ENCODE data around the gene ALDH16A1. TPM values are rescaled to one million over a fixed set of nuclear protein-coding genes. Genes with fewer than 3 reads are reported as not detected.

The ALDH16A1 gene
- total and polyA plus RNA-seq, 4 donors = 4.8 to 62.4 (median 20.4) TPM

DNA sequence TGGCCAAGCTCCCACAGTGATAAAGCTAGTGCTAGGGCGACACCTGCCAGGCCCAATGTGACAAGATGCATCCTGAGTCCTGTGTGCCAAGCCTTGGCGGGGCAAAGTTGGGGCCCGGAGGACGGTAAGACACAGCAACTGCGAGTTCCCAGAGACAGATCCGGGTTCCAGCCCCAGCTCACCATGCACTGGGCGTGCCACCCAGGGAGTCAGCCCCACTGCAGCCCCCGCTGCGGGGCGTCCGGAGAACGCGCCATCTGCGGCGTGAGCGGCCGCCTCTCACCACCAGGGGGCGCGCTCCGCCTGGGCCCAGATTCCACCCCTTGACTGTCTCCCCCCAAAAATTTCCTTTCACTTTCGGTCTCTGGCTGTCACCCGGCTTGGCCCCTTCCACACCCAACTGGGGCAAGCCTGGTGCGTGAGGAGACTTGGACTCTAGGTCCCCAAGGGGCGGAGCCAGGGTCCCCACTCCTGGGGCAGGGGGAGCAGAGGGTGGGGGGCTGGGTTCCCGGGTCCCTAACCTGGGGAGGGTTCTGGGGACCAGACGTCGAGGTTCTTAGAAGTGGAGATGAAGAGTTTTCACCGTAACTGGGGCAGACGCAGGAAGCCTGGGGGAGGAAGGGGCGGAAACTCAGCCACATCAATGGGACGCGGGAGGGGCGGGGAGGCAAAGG is 21.0 kb downstream of the ALDH16A1 start, which contains the start of gene FLT3LG:
Gene FLT3LG, plus strand, starts transcription at position 348 of the 674 bp plus-strand sequence. CDS start 425 bp downstream, outside the sequence.
- Histone ChIP-seq H3K4me3 (ENCODE audit: low read length in 2 of 2) (peak within 1 kb of the TSS; percentile 85 to 86), H3K4me1 (ENCODE audit: control insufficient read depth in 1 of 2, insufficient read depth in 2 of 2, low read length in 2 of 2) (no peaks in the 10 kb centered on the region), H3K27me3 (ENCODE audit: control insufficient read depth in 1 of 2, insufficient read depth in 2 of 2, low read length in 1 of 2) (no peaks in the 10 kb centered on the region), H3K27ac (ENCODE audit: low read depth in 1 of 2, low read length in 2 of 2) (no peak within 1 kb of the TSS), H3K9me3 (ENCODE audit: control insufficient read depth, low read length) (no peaks in the 10 kb centered on the region), H3K36me3 (ENCODE audit: control insufficient read depth in 1 of 2, insufficient read depth in 2 of 2, low read length in 1 of 2) (no peaks in the 10 kb centered on the region)
- intact Hi-C loops (cut with DNase I) = loop anchor here (2.0 to 5.0 kb wide), 2 partner anchors 73 kb away; no protein-coding TSS in a partner anchor
- DNase-seq (peak; percentile 88 to 93), ATAC-seq (ENCODE audit: low FRiP score) (peak; percentile 89)
- WGBS, 2 donors = 2% methylated on average over 33 of the region's 33 CpGs

DNA sequence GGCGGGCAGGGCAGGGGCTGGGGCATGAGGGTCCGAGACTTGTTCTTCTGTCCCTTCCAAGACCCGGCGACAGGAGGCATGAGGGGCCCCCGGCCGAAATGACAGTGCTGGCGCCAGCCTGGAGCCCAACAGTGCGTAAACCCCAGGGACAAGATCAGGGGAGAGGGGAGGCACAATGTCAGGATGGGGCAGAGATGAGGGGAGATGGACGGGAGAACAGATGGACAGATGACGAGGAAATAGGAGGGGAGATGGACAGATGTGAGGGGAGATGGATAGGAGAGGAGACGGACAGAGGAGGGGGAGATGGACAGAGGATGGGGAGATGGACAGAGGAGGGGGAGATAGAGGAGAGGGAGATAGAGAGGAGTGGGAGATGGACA is 21.5 kb downstream of the ALDH16A1 start:
- H3K36me3 ChIP-seq (ENCODE audit: control insufficient read depth in 1 of 2, insufficient read depth in 2 of 2, low read length in 1 of 2) = no peaks in the 10 kb centered on the region
- H3K4me1 ChIP-seq (ENCODE audit: control insufficient read depth in 1 of 2, insufficient read depth in 2 of 2, low read length in 2 of 2) = no peaks in the 10 kb centered on the region
- intact Hi-C loops (cut with DNase I) = loop anchor here (2.0 to 5.0 kb wide), 2 partner anchors 72 to 73 kb away; no protein-coding TSS in a partner anchor
- 8% methylated on average over 11 of the region's 11 CpGs for WGBS, 2 donors
- DNase-seq (no peak), ATAC-seq (ENCODE audit: low FRiP score) (peak; percentile 1)
- no peak overlapping the region for H3K27ac ChIP-seq (ENCODE audit: low read depth in 1 of 2, low read length in 2 of 2)
- no peaks in the 10 kb centered on the region for H3K9me3 ChIP-seq (ENCODE audit: control insufficient read depth, low read length)
- H3K4me3 ChIP-seq (ENCODE audit: low read length in 2 of 2) = peak overlapping the region; percentile 85 to 86
- H3K27me3 ChIP-seq (ENCODE audit: control insufficient read depth in 1 of 2, insufficient read depth in 2 of 2, low read length in 1 of 2) = no peaks in the 10 kb centered on the region

DNA sequence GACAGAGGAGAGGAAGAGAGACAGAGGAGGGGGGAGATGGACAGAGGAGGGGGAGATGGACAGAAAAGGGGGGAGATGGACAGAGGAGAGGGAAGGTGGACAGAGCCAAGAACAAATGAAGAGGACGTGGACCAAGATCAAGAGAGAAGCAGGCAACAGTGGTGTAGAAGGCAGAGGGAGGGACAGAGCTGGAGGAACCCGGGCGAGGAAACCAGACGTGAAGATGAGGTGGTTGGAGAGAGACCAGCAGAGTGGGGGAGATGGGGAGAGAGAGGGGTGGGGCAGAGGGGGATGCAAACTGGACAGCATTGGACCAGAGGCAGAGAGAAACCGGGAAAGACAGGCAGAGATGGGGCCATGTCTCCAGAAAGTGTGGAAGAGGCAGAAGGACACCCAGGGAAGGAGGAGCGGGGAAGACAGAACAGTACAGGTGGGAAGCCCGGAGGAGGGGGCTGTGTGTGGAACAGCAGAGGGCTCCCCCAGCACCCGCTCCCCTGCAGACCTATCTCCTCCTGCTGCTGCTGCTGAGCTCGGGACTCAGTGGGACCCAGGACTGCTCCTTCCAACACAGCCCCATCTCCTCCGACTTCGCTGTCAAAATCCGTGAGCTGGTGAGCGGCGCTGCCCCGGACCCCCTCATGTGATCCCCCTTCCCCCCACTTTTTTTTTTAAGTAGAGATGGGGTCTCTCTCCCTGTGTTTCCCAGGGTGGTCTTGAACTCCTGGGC is 22.3 kb downstream of the ALDH16A1 start:
- no peaks in the 10 kb centered on the region for H3K36me3 ChIP-seq (ENCODE audit: control insufficient read depth in 1 of 2, insufficient read depth in 2 of 2, low read length in 1 of 2)
- no peaks in the 10 kb centered on the region for H3K27me3 ChIP-seq (ENCODE audit: control insufficient read depth in 1 of 2, insufficient read depth in 2 of 2, low read length in 1 of 2)
- no peak for ATAC-seq (ENCODE audit: low FRiP score)
- H3K4me3 ChIP-seq (ENCODE audit: low read length in 2 of 2) = no peak overlapping the region
- 63 to 69% methylated on average over 15 of the region's 15 CpGs for WGBS, 2 donors
- no peaks in the 10 kb centered on the region for H3K9me3 ChIP-seq (ENCODE audit: control insufficient read depth, low read length)
- H3K27ac ChIP-seq (ENCODE audit: low read depth in 1 of 2, low read length in 2 of 2) = no peak overlapping the region
- no peak for DNase-seq
- intact Hi-C loops (cut with DNase I) = loop anchor here in 1 of 2 donors (2.0 kb wide), 1 partner anchor 71 kb away; no protein-coding TSS in a partner anchor
- no peaks in the 10 kb centered on the region for H3K4me1 ChIP-seq (ENCODE audit: control insufficient read depth in 1 of 2, insufficient read depth in 2 of 2, low read length in 2 of 2)

- Histone ChIP-seq H3K27me3 (ENCODE audit: control insufficient read depth in 1 of 2, insufficient read depth in 2 of 2, low read length in 1 of 2) (no peaks in the 10 kb centered on the region), H3K4me1 (ENCODE audit: control insufficient read depth in 1 of 2, insufficient read depth in 2 of 2, low read length in 2 of 2) (no peaks in the 10 kb centered on the region), H3K4me3 (ENCODE audit: low read length in 2 of 2) (no peak overlapping the region), H3K36me3 (ENCODE audit: control insufficient read depth in 1 of 2, insufficient read depth in 2 of 2, low read length in 1 of 2) (no peaks in the 10 kb centered on the region), H3K9me3 (ENCODE audit: control insufficient read depth, low read length) (no peaks in the 10 kb centered on the region), H3K27ac (ENCODE audit: low read depth in 1 of 2, low read length in 2 of 2) (no peak overlapping the region)
- DNase-seq = peak in 1 of 2 donors; percentile 86
- ATAC-seq (ENCODE audit: low FRiP score) = peak; percentile 53
- intact Hi-C loops (cut with DNase I) = loop anchor here in 1 of 2 donors (2.0 kb wide), 1 partner anchor 71 kb away; no protein-coding TSS in a partner anchor
- 51 to 52% methylated on average over 23 to 27 of the region's 27 CpGs for WGBS, 2 donors
These were observed 23.2 kb downstream of the ALDH16A1 start for GRCh38 chr19:49475995-49476880.

DNA sequence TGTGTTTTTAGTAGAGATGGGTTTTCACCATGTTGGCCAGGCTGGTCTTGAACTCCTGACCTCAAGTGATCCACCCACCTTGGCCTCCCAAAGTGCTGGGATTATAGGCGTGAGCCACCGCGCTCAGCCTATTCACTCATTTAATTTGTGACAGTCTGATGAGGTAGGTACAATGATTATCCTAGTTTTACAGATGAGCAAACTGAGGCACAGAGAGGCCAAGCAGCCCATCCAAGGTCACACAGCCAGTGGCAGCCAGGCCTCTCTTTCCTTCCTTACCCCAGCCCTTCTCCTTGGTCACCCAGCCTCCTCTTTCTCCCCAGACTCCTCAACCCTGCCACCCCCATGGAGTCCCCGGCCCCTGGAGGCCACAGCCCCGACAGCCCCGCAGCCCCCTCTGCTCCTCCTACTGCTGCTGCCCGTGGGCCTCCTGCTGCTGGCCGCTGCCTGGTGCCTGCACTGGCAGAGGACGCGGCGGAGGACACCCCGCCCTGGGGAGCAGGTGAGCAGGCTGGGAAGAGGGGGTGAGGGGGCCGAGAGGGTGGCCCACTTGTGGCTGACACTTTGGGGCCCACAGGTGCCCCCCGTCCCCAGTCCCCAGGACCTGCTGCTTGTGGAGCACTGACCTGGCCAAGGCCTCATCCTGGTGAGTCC is 27.1 kb downstream of the ALDH16A1 start:
- intact Hi-C loops (cut with DNase I) = no loop called here
- ATAC-seq (ENCODE audit: low FRiP score) = no peak
- H3K27me3 ChIP-seq (ENCODE audit: control insufficient read depth in 1 of 2, insufficient read depth in 2 of 2, low read length in 1 of 2) = no peaks in the 10 kb centered on the region
- no peak overlapping the region for H3K27ac ChIP-seq (ENCODE audit: low read depth in 1 of 2, low read length in 2 of 2)
- no peaks in the 10 kb centered on the region for H3K4me1 ChIP-seq (ENCODE audit: control insufficient read depth in 1 of 2, insufficient read depth in 2 of 2, low read length in 2 of 2)
- no peak overlapping the region for H3K4me3 ChIP-seq (ENCODE audit: low read length in 2 of 2)
- H3K9me3 ChIP-seq (ENCODE audit: control insufficient read depth, low read length) = no peaks in the 10 kb centered on the region
- H3K36me3 ChIP-seq (ENCODE audit: control insufficient read depth in 1 of 2, insufficient read depth in 2 of 2, low read length in 1 of 2) = no peaks in the 10 kb centered on the region
- DNase-seq = no peak
- WGBS, 2 donors = 92 to 93% methylated on average over 14 of the region's 14 CpGs

GRCh38 chr19:49481020-49481683 is 28.1 kb downstream of the ALDH16A1 start:
- no peaks in the 10 kb centered on the region for H3K36me3 ChIP-seq (ENCODE audit: control insufficient read depth in 1 of 2, insufficient read depth in 2 of 2, low read length in 1 of 2)
- H3K4me3 ChIP-seq (ENCODE audit: low read length in 2 of 2) = no peak overlapping the region
- H3K27me3 ChIP-seq (ENCODE audit: control insufficient read depth in 1 of 2, insufficient read depth in 2 of 2, low read length in 1 of 2) = no peaks in the 10 kb centered on the region
- ATAC-seq (ENCODE audit: low FRiP score) (no peak), DNase-seq (no peak)
- 87 to 90% methylated on average over 7 of the region's 7 CpGs for WGBS, 2 donors
- H3K27ac ChIP-seq (ENCODE audit: low read depth in 1 of 2, low read length in 2 of 2) = no peak overlapping the region
- H3K4me1 ChIP-seq (ENCODE audit: control insufficient read depth in 1 of 2, insufficient read depth in 2 of 2, low read length in 2 of 2) = no peaks in the 10 kb centered on the region
- intact Hi-C loops (cut with DNase I) = no loop called here
- no peaks in the 10 kb centered on the region for H3K9me3 ChIP-seq (ENCODE audit: control insufficient read depth, low read length)

- H3K27me3 ChIP-seq (ENCODE audit: control insufficient read depth in 1 of 2, insufficient read depth in 2 of 2, low read length in 1 of 2) = no peaks in the 10 kb centered on the region
- DNase-seq = no peak
- H3K36me3 ChIP-seq (ENCODE audit: control insufficient read depth in 1 of 2, insufficient read depth in 2 of 2, low read length in 1 of 2) = peaks cover 0 to 6% of the 10 kb centered on the region in 2 donors
- H3K4me3 ChIP-seq (ENCODE audit: low read length in 2 of 2) = no peak overlapping the region
- no peaks in the 10 kb centered on the region for H3K4me1 ChIP-seq (ENCODE audit: control insufficient read depth in 1 of 2, insufficient read depth in 2 of 2, low read length in 2 of 2)
- no peak overlapping the region for H3K27ac ChIP-seq (ENCODE audit: low read depth in 1 of 2, low read length in 2 of 2)
- intact Hi-C loops (cut with DNase I) = no loop called here
- H3K9me3 ChIP-seq (ENCODE audit: control insufficient read depth, low read length) = no peaks in the 10 kb centered on the region
- ATAC-seq (ENCODE audit: low FRiP score) = no peak
- WGBS, 2 donors = 86 to 88% methylated on average over 7 of the region's 7 CpGs
These were observed 33.2 kb downstream of the ALDH16A1 start for GRCh38 chr19:49486232-49486631.
